GM11168 (cell line): ENCODE results near the gene ZIM2.
"Not testable (repeated sequence)": the region's sequence is repeated elsewhere in the genome, so short reads cannot be mapped to it uniquely, and the experiment has no call there.

ENCODE experiments used
- in situ Hi-C: fragments of 300-500 bp; cut with MboI; formaldehyde crosslinking; loops from one replicate; pipeline ENCODE4 v1.12.0; 2022; ENCODE audit warnings: low sequenced_read_pairs; ENCODE audit not compliant: unreplicated experiment

Gene ZIM2

GRCh38 chr19:56840451-56841192, at the start of gene ZIM2, which contains the start of gene PEG3:
Gene ZIM2 (minus strand): TSS chr19:56840726. CDS start chr19:56824277, 16,449 bp downstream.
Gene PEG3 (minus strand): TSS chr19:56840726. CDS start chr19:56824655, 16,071 bp downstream.
- in situ Hi-C loops = no loop called here

- in situ Hi-C loops = no loop called here
These were observed 44.9 kb upstream of the ZIM2 start for GRCh38 chr19:56885173-56885985.

- in situ Hi-C loops = no loop called here
These were observed 43.9 kb upstream of the ZIM2 start for GRCh38 chr19:56884441-56884840.

GRCh38 chr19:56880592-56881190, 40.2 kb upstream of the ZIM2 start:
- in situ Hi-C loops = no loop called here

GRCh38 chr19:56877069-56877715, 36.7 kb upstream of the ZIM2 start:
- in situ Hi-C loops = no loop called here

- in situ Hi-C loops = no loop called here
These were observed 35.2 kb upstream of the ZIM2 start for GRCh38 chr19:56875717-56876116.

GRCh38 chr19:56874530-56874929, 34.0 kb upstream of the ZIM2 start:
- in situ Hi-C loops = no loop called here

GRCh38 chr19:56873493-56873892, 33.0 kb upstream of the ZIM2 start:
- in situ Hi-C loops = no loop called here

GRCh38 chr19:56869886-56870285, 29.4 kb upstream of the ZIM2 start:
- in situ Hi-C loops = no loop called here

GRCh38 chr19:56868446-56868845, 27.9 kb upstream of the ZIM2 start:
- in situ Hi-C loops = no loop called here

- in situ Hi-C loops = no loop called here
These were observed 26.0 kb upstream of the ZIM2 start for GRCh38 chr19:56866538-56866937.

GRCh38 chr19:56864443-56865125, 24.1 kb upstream of the ZIM2 start:
- in situ Hi-C loops = no loop called here

- in situ Hi-C loops = no loop called here
These were observed 22.2 kb upstream of the ZIM2 start for GRCh38 chr19:56862741-56863140.

GRCh38 chr19:56860409-56860808, 19.9 kb upstream of the ZIM2 start:
- in situ Hi-C loops = not testable (repeated sequence)

- in situ Hi-C loops = no loop called here
These were observed 17.5 kb upstream of the ZIM2 start for GRCh38 chr19:56858026-56858425.

- in situ Hi-C loops = no loop called here
These were observed 16.3 kb upstream of the ZIM2 start for GRCh38 chr19:56856822-56857221.

GRCh38 chr19:56852361-56852760, 11.8 kb upstream of the ZIM2 start:
- in situ Hi-C loops = not testable (repeated sequence)

GRCh38 chr19:56848166-56848565, 7.6 kb upstream of the ZIM2 start:
- in situ Hi-C loops = no loop called here

GRCh38 chr19:56842412-56842811, 1.9 kb upstream of the ZIM2 start:
- in situ Hi-C loops = no loop called here

- in situ Hi-C loops = no loop called here
These were observed 642 bp upstream of the ZIM2 start for GRCh38 chr19:56841193-56841543.
